IMR-90 (cell line): ENCODE measurements around the gene WDR5.

ENCODE experiments used
- BHLHE40 ChIP-seq: fragments of 150-350 bp; IDR thresholded peaks from 2 replicates; pipeline ENCODE4 v1.6.1; 2016; ENCODE audit warnings: mild to moderate bottlenecking, low read depth, low read length
- CTCF ChIP-seq: conservative IDR thresholded peaks from 2 replicates; pipeline ENCODE4 v1.5.1; 2012; ENCODE audit warnings: mild to moderate bottlenecking, low read depth, low read length, improper control_type of control experiment
- MAFK ChIP-seq: IDR thresholded peaks from 2 replicates; pipeline ENCODE4 v1.6.1; 2012; ENCODE audit warnings: low read depth, low read length, improper control_type of control experiment
- MAZ ChIP-seq: IDR thresholded peaks from 2 replicates; pipeline ENCODE4 v1.6.1; 2012; ENCODE audit warnings: low read depth, mild to moderate bottlenecking, low read length, improper control_type of control experiment, moderate library complexity, borderline replicate concordance
- POLR2A ChIP-seq: IDR thresholded peaks from 2 replicates; pipeline ENCODE4 v1.6.1; 2012; ENCODE audit warnings: mild to moderate bottlenecking, low read depth, low read length

DNA sequence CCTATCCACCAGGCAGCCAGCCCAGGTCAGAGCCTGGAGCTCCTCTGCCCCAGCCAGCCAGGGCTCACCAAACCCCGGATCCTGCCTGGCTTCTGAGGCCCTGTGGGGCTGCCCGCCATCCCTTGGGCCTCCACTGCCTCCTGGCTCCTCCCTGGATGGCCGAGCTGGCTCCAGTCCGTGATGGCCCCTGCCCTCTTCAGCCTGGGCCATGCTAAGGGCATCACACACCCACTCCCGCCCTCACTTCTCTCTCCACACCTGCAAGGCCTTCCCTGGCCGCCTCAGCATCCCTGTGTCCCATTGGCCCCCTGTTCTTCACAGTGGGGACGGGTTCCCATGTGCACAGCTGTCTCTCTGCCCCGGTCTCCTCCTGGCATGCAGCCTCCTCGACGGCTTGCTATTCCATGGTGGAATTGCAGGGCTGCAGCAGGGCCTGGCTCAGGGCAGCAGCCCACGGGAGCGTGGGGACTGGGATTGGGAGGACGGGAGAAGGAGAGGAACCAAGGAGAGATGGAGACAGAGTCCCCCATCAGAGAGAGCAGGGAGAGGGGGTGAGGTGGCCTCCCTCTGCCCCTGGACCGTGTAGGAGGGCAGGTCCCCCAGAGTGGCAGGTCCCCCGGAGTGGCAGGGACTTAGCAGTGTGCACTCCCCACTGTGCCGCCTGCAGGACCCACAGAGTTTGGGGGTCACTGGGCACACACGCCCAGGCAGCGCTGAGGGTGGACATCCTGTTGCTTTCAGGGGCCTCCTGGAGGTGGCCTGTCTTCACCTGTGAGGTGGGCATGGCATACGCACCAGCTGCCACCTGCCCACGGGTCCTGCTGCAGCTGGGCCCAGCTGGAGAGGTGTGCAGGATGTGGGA is 45.1 kb downstream of the WDR5 start:
- TF ChIP-seq MAFK (no peak), CTCF (no peak), MAZ (no peak), BHLHE40 (no peak), POLR2A (no peak)
